Measurements from ENCODE around the gene SPECC1L. TPM values are rescaled to one million over a fixed set of nuclear protein-coding genes. Genes with fewer than 3 reads are reported as not detected.

Gene SPECC1L
- total RNA-seq, 2 donors from 2014 or later = 23.1 to 26.0 TPM

DNA sequence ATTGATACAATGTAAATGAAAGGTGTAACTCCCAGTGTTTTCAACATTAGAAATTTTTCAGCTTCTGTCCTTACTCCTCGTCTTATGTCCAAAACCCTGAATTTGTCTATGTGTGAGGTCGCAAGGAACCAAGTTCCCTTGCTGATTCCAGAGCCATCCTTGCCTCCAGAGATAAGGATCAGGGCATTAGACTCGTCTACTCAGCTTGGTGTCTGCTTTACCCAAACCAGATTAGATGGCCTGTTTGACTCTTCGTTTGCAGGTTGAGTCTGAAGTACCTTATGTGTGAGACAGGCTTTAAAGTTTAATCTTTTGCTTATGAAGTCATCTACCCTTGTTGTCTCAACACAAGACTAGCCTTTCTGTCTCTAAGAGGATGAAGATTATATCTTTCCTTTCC is 55.6 kb downstream of the SPECC1L start:
- no peak for ATAC-seq
- Histone ChIP-seq H3K4me3 (no peak overlapping the region), H3K9me3 (no peaks in the 10 kb centered on the region), H3K27ac (no peak overlapping the region), H3K36me3 (replicated peaks in 1 of 2; ENCODE audit: insufficient read depth in 1 of 2, low read depth in 2 of 2) (no peaks in the 10 kb centered on the region), H3K4me1 (peaks cover 26% of the 10 kb centered on the region), H3K27me3 (no peaks in the 10 kb centered on the region)
- WGBS, 2 donors = 85 to 87% methylated on average over 4 of the region's 4 CpGs
- TF ChIP-seq, protein P1, sequence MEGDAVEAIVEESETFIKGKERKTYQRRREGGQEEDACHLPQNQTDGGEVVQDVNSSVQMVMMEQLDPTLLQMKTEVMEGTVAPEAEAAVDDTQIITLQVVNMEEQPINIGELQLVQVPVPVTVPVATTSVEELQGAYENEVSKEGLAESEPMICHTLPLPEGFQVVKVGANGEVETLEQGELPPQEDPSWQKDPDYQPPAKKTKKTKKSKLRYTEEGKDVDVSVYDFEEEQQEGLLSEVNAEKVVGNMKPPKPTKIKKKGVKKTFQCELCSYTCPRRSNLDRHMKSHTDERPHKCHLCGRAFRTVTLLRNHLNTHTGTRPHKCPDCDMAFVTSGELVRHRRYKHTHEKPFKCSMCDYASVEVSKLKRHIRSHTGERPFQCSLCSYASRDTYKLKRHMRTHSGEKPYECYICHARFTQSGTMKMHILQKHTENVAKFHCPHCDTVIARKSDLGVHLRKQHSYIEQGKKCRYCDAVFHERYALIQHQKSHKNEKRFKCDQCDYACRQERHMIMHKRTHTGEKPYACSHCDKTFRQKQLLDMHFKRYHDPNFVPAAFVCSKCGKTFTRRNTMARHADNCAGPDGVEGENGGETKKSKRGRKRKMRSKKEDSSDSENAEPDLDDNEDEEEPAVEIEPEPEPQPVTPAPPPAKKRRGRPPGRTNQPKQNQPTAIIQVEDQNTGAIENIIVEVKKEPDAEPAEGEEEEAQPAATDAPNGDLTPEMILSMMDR (IDR thresholded peaks at IDR 0.05) = no peak
- TF ChIP-seq POLR2A (IDR thresholded peaks at IDR 0.05) = no peak
- intact Hi-C loops (cut with DNase I) = no loop called here
- no peak for DNase-seq

GRCh38 chr22:24327832-24328231 is 57.2 kb downstream of the SPECC1L start:
- ATAC-seq (no peak), DNase-seq (no peak)
- Histone ChIP-seq H3K36me3 (replicated peaks in 1 of 2; ENCODE audit: insufficient read depth in 1 of 2, low read depth in 2 of 2) (peaks cover 0 to 2% of the 10 kb centered on the region in 2 donors), H3K27ac (no peak overlapping the region), H3K4me3 (no peak overlapping the region), H3K4me1 (peaks cover 22% of the 10 kb centered on the region), H3K9me3 (no peaks in the 10 kb centered on the region), H3K27me3 (no peaks in the 10 kb centered on the region)
- WGBS, 2 donors = 89 to 93% methylated on average over 5 of the region's 5 CpGs
- no peak for TF ChIP-seq POLR2A (IDR thresholded peaks at IDR 0.05)
- TF ChIP-seq, protein P1 (IDR thresholded peaks at IDR 0.05) = no peak
- intact Hi-C loops (cut with DNase I) = no loop called here

DNA sequence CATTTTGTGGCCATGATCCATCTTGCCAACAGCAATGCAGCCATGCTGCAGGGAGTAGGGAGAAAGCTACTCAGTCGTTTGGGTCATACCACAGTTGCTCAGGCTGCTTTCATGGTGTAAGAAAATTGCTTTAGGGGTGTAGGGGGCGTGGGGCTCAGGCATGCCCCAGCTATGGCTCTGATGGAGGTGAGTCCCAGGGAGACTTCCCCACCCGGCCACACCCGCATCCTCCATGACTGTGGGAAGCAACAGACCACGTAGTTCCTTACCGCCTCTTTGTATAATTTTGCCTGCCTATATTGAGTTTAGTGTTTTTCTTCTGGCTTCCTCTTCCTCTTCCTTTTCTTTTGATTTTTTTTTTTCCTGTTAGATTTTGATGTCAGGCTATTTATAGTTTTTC is 58.8 kb downstream of the SPECC1L start:
- intact Hi-C loops (cut with DNase I) = no loop called here
- ATAC-seq (no peak), DNase-seq (no peak)
- Histone ChIP-seq H3K36me3 (replicated peaks in 1 of 2; ENCODE audit: insufficient read depth in 1 of 2, low read depth in 2 of 2) (peaks cover 2 to 3% of the 10 kb centered on the region in 2 donors), H3K4me3 (no peak overlapping the region), H3K27me3 (no peaks in the 10 kb centered on the region), H3K27ac (no peak overlapping the region), H3K9me3 (no peaks in the 10 kb centered on the region), H3K4me1 (peaks cover 8% of the 10 kb centered on the region)
- TF ChIP-seq, protein P1 (IDR thresholded peaks at IDR 0.05) = no peak
- no peak for TF ChIP-seq POLR2A (IDR thresholded peaks at IDR 0.05)
- WGBS, 2 donors = 77 to 78% methylated on average over 6 of the region's 6 CpGs

DNA sequence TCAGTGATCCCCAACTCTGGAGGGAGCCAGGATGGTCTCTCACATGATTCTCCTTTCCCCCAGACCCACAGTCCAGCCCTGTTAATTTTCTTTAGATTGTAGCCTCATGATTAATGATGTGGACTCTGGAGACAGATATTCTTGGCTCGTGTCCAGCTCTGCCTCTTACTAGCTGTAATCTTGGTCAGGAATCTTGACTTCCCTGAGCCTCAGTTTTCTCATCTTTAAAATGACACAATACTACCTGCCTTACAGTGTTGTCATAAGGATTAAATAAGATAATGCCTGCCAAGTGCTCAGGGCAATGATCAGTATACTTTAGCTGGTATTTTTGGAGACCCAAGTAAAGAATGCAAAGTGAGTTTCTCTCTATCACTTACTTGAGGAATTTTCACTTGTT is 60.0 kb downstream of the SPECC1L start:
- WGBS, 2 donors = 15 to 31% methylated on average over 1 of the region's 1 CpG
- no peaks in the 10 kb centered on the region for H3K27me3 ChIP-seq
- DNase-seq (peak in 1 of 4 donors; percentile 23), ATAC-seq (no peak)
- intact Hi-C loops (cut with DNase I) = no loop called here
- no peak overlapping the region for H3K4me3 ChIP-seq
- H3K4me1 ChIP-seq = no peaks in the 10 kb centered on the region
- peaks cover 4 to 8% of the 10 kb centered on the region in 2 donors for H3K36me3 ChIP-seq (replicated peaks in 1 of 2; ENCODE audit: insufficient read depth in 1 of 2, low read depth in 2 of 2)
- H3K9me3 ChIP-seq = no peaks in the 10 kb centered on the region
- H3K27ac ChIP-seq = no peak overlapping the region
- TF ChIP-seq POLR2A (IDR thresholded peaks at IDR 0.05) = no peak
- TF ChIP-seq, protein P1 (IDR thresholded peaks at IDR 0.05) = no peak

All from body of pancreas (tissue), 4 donors.